HCT116 (cell line): ENCODE measurements around the gene HGF. TPM values are rescaled to one million over a fixed set of nuclear protein-coding genes. Genes with fewer than 3 reads are reported as not detected.

Source experiments
- ATAC-seq: fragments of 200-7000 bp; cut with Tn5 transposase; 2 replicates; pipeline ENCODE4 v1.9.1; 2020; ENCODE audit warnings: mild to moderate bottlenecking, moderate library complexity
- BruUV-seq: library from RNA; stranded (reverse); fragments of 400-500 nt; replicated peaks from 2 replicates; lab custom pipeline; 2021; lab: Mats Ljungman, UMichigan
- CTCF ChIA-PET: fragments of 300-600 bp; sonication (Branson Sonifier 250); formaldehyde crosslinking; loops from one replicate; lab custom pipeline; 2021; ENCODE audit warnings: antibody characterized with exemption; lab: Charles Lee
- POLR2A ChIA-PET: fragments of 300-600, 350-600 bp; sonication (Branson Sonifier 250); formaldehyde crosslinking; loops from one replicate; lab custom pipeline; 2021; ENCODE audit warnings: antibody characterized with exemption; lab: Charles Lee
- RAD21 ChIA-PET, 2 experiments: fragments of 300-600 bp; sonication (Branson Sonifier 250); formaldehyde crosslinking; loops; one replicate each; lab custom pipeline; 2023; ENCODE audit warnings: low total read pairs in 2 of 2; ENCODE audit not compliant: uncharacterized antibody in 2 of 2, unreplicated experiment in 2 of 2, low non-redundant PET in 1 of 2; lab: Charles Lee
- DNase-seq: peaks from one replicate; pipeline ENCODE4 v3.0.0-alpha.2; 2010; ENCODE audit warnings: low read depth, low spot score
- H2AFZ ChIP-seq: fragments of 200-600 bp; shearing (Covaris generic), sonication (generic); 2 replicates; pipeline ENCODE4 v1.6.1; 2017; ENCODE audit warnings: low read depth, mixed run types, mixed read lengths, antibody characterized with exemption, low read length; ENCODE audit not compliant: poor library complexity, severe bottlenecking
- H3K27ac ChIP-seq: 2 replicates; pipeline ENCODE4 v1.5.1; 2012; ENCODE audit warnings: low read depth, low read length
- H3K27me3 ChIP-seq: fragments of 200-600 bp; sonication (generic); 2 replicates; pipeline ENCODE4 v1.6.1; 2016; ENCODE audit warnings: mixed run types, low read length, mixed read lengths; ENCODE audit not compliant: insufficient read depth
- H3K36me3 ChIP-seq, 2 experiments: fragments of 200-500 bp in 1 of 2; fragments of 200-600 bp in 1 of 2; sonication (Bioruptor generic) in 1 of 2; sonication (generic) in 1 of 2; 2 replicates each; pipeline versions ENCODE4 v1.5.1 to v1.6.1; 2014 to 2016; ENCODE audit warnings: low read length in 2 of 2, inconsistent platforms in 1 of 2, mixed read lengths in 1 of 2, mixed run types in 1 of 2; ENCODE audit not compliant: insufficient read depth in 2 of 2, control insufficient read depth in 1 of 2
- H3K4me1 ChIP-seq, 2 experiments: fragments of 200-600 bp in 1 of 2; sonication (generic) in 1 of 2; 2 replicates each; pipeline versions ENCODE4 v1.5.1 to v1.6.1; 2012 to 2017; ENCODE audit warnings: low read length in 2 of 2, inconsistent platforms in 1 of 2, mild to moderate bottlenecking in 1 of 2, mixed read lengths in 1 of 2, mixed run types in 1 of 2, moderate library complexity in 1 of 2; ENCODE audit not compliant: insufficient read depth in 2 of 2, control insufficient read depth in 1 of 2
- H3K4me2 ChIP-seq: fragments of 200-600 bp; sonication (generic); 2 replicates; pipeline ENCODE4 v1.6.1; 2017; ENCODE audit warnings: mixed run types, low read length, mixed read lengths
- H3K4me3 ChIP-seq, 2 experiments: fragments of 200-600 bp in 1 of 2; sonication (generic) in 1 of 2; replicated peaks in 1 of 2; 2 replicates each; pipeline ENCODE4 v1.5.1; 2011 to 2016; ENCODE audit warnings: low read length in 2 of 2, control low read depth in 1 of 2, low read depth in 1 of 2, mild to moderate bottlenecking in 1 of 2, mixed read lengths in 1 of 2, mixed run types in 1 of 2
- H3K79me2 ChIP-seq: fragments of 200-600 bp; sonication (generic); 2 replicates; pipeline ENCODE4 v1.6.1; 2017; ENCODE audit warnings: mild to moderate bottlenecking, mixed run types, low read length, moderate library complexity, mixed read lengths; ENCODE audit not compliant: insufficient read depth
- H3K9ac ChIP-seq: fragments of 200-600 bp; sonication (generic); 2 replicates; pipeline ENCODE4 v1.6.1; 2016; ENCODE audit warnings: low read length, mixed read lengths
- H3K9me2 ChIP-seq: fragments of 200-600 bp; sonication (generic), shearing (Covaris generic); 2 replicates; pipeline ENCODE4 v1.6.1; 2017; ENCODE audit warnings: mixed run types, mild to moderate bottlenecking, moderate library complexity; ENCODE audit not compliant: insufficient read depth
- H3K9me3 ChIP-seq, 2 experiments: fragments of 200-500 bp in 1 of 2; fragments of 200-600 bp in 1 of 2; sonication (Bioruptor generic) in 1 of 2; sonication (generic) in 1 of 2; 2 replicates each; pipeline ENCODE4 v1.6.1; 2014 to 2017; ENCODE audit warnings: low read length in 2 of 2, mixed read lengths in 2 of 2, inconsistent platforms in 1 of 2, low read depth in 1 of 2, mild to moderate bottlenecking in 1 of 2, mixed run types in 1 of 2, moderate library complexity in 1 of 2; ENCODE audit not compliant: control insufficient read depth in 1 of 2, insufficient read depth in 1 of 2
- H4K20me1 ChIP-seq: fragments of 200-600 bp; sonication (generic), shearing (Covaris generic); 2 replicates; pipeline ENCODE4 v1.6.1; 2017; ENCODE audit warnings: mixed run types, mild to moderate bottlenecking, moderate library complexity; ENCODE audit not compliant: insufficient read depth
- EGR1 ChIP-seq: IDR thresholded peaks from 2 replicates; pipeline ENCODE4 v1.6.1; 2012; ENCODE audit warnings: low read depth
- EZH2 ChIP-seq: fragments of 200-600 bp; sonication (generic); IDR thresholded peaks from 2 replicates; pipeline ENCODE4 v1.6.1; 2017; ENCODE audit warnings: antibody characterized with exemption, mixed run types
- FOSL1 ChIP-seq: IDR thresholded peaks from 2 replicates; pipeline ENCODE4 v1.6.1; 2012; ENCODE audit warnings: low read depth
- POLR2A ChIP-seq: IDR thresholded peaks from 2 replicates; pipeline ENCODE4 v1.7.0; 2011; ENCODE audit warnings: borderline replicate concordance; ENCODE audit not compliant: insufficient read depth, insufficient read length; ENCODE audit errors: extremely low read depth
- YY1 ChIP-seq: IDR thresholded peaks from 2 replicates; pipeline ENCODE4 v1.6.1; 2011; ENCODE audit warnings: low read length, low read depth, moderate library complexity, mild to moderate bottlenecking; ENCODE audit not compliant: insufficient replicate concordance; ENCODE audit errors: extremely low read depth
- ZFX ChIP-seq: fragments of 450-650 bp; IDR thresholded peaks from 2 replicates; pipeline ENCODE4 v1.6.1; 2017
- ZNF274 ChIP-seq: fragments of 200-500 bp; sonication (Bioruptor generic); IDR thresholded peaks from 2 replicates; pipeline ENCODE4 v1.6.1; 2014; ENCODE audit warnings: mild to moderate bottlenecking, low read depth, low read length, inconsistent platforms
- intact Hi-C: fragments of 100-400 bp; cut with micrococcal nuclease; formaldehyde crosslinking; loops from 2 replicates; pipeline ENCODE4 v1.10.0; 2022
- total RNA-seq: library from RNA; stranded (reverse); gene quantifications from one replicate; pipeline ENCODE4 v1.2.1, GENCODE V29; 2021; ENCODE audit not compliant: unreplicated experiment
- TF ChIP-seq, protein P1 (sequence below): IDR thresholded peaks from 2 replicates; pipeline ENCODE4 v1.6.1; 2012; ENCODE audit warnings: low read depth
- TF ChIP-seq, protein P2 (sequence below): IDR thresholded peaks from 2 replicates; pipeline ENCODE4 v1.6.1; 2012
- TF ChIP-seq, protein P3 (sequence below), 3 experiments: fragments of 200-600 bp in 1 of 3; sonication (generic) in 1 of 3; IDR thresholded peaks in 2 of 3; conservative IDR thresholded peaks in 1 of 3; 2 replicates each; pipeline ENCODE4 v1.5.1; 2012 to 2017; ENCODE audit warnings: low read depth in 2 of 3, low read length in 2 of 3, antibody characterized with exemption in 1 of 3, borderline replicate concordance in 1 of 3, control low read depth in 1 of 3, mild to moderate bottlenecking in 1 of 3, mixed read lengths in 1 of 3, mixed run types in 1 of 3, moderate library complexity in 1 of 3; ENCODE audit not compliant: insufficient read depth in 1 of 3
- TF ChIP-seq, protein P4 (sequence below): IDR thresholded peaks from 2 replicates; pipeline ENCODE4 v1.6.1; 2012

HGF gene
- total RNA-seq, 1 experiment from 2014 or later = 0.15 TPM

DNA sequence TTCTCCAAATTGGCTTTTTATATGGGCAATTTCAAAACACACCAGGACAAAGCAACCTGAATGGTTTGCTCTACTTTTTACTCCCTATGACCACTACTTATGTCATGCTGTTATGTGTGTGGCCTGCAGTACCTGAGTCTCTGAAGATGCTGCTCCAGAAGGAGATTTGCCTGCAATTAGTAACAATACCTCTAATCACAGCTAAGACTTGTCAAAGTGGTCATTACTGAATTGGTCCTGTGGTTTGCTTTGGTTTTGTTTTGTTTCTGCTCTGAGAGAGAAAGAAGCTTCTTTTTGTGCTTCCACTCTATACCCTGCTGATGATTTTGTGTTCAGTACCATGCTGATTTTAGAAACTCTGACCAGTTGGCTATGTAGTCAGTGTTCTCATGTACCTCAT is 25.5 kb downstream of the HGF start:
- Histone ChIP-seq H2AFZ (no peak overlapping the region), H4K20me1 (no peaks in the 10 kb centered on the region), H3K4me1 (no peaks in the 10 kb centered on the region), H3K4me2 (no peak overlapping the region), H3K4me3 (no peak overlapping the region), H3K79me2 (no peaks in the 10 kb centered on the region), H3K9me2 (no peaks in the 10 kb centered on the region)
- no TSS peak for BruUV-seq
- DNase-seq (no peak), ATAC-seq (no peak)
- ChIA-PET POLR2A (no interaction called here), RAD21 (no interaction called here)
- TF ChIP-seq, protein P1, sequence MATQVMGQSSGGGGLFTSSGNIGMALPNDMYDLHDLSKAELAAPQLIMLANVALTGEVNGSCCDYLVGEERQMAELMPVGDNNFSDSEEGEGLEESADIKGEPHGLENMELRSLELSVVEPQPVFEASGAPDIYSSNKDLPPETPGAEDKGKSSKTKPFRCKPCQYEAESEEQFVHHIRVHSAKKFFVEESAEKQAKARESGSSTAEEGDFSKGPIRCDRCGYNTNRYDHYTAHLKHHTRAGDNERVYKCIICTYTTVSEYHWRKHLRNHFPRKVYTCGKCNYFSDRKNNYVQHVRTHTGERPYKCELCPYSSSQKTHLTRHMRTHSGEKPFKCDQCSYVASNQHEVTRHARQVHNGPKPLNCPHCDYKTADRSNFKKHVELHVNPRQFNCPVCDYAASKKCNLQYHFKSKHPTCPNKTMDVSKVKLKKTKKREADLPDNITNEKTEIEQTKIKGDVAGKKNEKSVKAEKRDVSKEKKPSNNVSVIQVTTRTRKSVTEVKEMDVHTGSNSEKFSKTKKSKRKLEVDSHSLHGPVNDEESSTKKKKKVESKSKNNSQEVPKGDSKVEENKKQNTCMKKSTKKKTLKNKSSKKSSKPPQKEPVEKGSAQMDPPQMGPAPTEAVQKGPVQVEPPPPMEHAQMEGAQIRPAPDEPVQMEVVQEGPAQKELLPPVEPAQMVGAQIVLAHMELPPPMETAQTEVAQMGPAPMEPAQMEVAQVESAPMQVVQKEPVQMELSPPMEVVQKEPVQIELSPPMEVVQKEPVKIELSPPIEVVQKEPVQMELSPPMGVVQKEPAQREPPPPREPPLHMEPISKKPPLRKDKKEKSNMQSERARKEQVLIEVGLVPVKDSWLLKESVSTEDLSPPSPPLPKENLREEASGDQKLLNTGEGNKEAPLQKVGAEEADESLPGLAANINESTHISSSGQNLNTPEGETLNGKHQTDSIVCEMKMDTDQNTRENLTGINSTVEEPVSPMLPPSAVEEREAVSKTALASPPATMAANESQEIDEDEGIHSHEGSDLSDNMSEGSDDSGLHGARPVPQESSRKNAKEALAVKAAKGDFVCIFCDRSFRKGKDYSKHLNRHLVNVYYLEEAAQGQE = no peak
- TF ChIP-seq EZH2 (no peak), YY1 (no peak), EGR1 (no peak)
- TF ChIP-seq, protein P2, sequence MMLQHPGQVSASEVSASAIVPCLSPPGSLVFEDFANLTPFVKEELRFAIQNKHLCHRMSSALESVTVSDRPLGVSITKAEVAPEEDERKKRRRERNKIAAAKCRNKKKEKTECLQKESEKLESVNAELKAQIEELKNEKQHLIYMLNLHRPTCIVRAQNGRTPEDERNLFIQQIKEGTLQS = no peak
- TF ChIP-seq, all 23 proteins: peak for 0
- H3K9me3 ChIP-seq = no peaks in the 10 kb centered on the region
- intact Hi-C loops = no loop called here
- H3K36me3 ChIP-seq = no peaks in the 10 kb centered on the region
- CTCF ChIA-PET = no interaction called here
- H3K27me3 ChIP-seq = no peaks in the 10 kb centered on the region
- H3K27ac ChIP-seq = no peak overlapping the region
- H3K9ac ChIP-seq = no peak overlapping the region

DNA sequence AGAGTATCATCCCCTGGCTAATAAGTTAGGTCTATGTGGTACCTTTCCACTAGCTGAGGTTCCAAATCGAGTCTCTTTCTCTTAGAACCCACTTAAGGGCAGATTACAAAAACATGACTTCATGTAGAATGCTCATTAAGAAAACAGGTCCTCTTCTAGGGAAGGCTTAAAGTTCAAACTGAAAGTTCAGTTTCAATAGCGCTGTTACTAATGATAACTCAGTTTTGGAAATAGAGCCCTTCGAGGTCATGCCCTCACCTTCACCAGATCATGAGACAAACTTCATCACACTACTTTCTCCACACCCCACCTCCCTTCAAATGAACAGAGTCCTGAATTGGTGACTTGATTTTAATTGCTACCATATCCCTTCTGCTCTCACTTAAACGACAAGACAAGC is 26.2 kb downstream of the HGF start:
- POLR2A ChIA-PET = no interaction called here
- H3K4me3 ChIP-seq = no peak overlapping the region
- RAD21 ChIA-PET = no interaction called here
- DNase-seq (no peak), ATAC-seq (no peak)
- no peak overlapping the region for H3K9ac ChIP-seq
- no peaks in the 10 kb centered on the region for H4K20me1 ChIP-seq
- no peaks in the 10 kb centered on the region for H3K4me1 ChIP-seq
- H3K27ac ChIP-seq = no peak overlapping the region
- CTCF ChIA-PET = no interaction called here
- H3K9me2 ChIP-seq = no peaks in the 10 kb centered on the region
- H3K4me2 ChIP-seq = no peak overlapping the region
- no peaks in the 10 kb centered on the region for H3K27me3 ChIP-seq
- H2AFZ ChIP-seq = no peak overlapping the region
- no TSS peak for BruUV-seq
- H3K9me3 ChIP-seq = no peaks in the 10 kb centered on the region
- intact Hi-C loops = no loop called here
- no peaks in the 10 kb centered on the region for H3K79me2 ChIP-seq
- H3K36me3 ChIP-seq = no peaks in the 10 kb centered on the region
- TF ChIP-seq FOSL1 (no peak), POLR2A (no peak), ZFX (no peak), YY1 (no peak), ZNF274 (no peak)
- TF ChIP-seq, protein P3, sequence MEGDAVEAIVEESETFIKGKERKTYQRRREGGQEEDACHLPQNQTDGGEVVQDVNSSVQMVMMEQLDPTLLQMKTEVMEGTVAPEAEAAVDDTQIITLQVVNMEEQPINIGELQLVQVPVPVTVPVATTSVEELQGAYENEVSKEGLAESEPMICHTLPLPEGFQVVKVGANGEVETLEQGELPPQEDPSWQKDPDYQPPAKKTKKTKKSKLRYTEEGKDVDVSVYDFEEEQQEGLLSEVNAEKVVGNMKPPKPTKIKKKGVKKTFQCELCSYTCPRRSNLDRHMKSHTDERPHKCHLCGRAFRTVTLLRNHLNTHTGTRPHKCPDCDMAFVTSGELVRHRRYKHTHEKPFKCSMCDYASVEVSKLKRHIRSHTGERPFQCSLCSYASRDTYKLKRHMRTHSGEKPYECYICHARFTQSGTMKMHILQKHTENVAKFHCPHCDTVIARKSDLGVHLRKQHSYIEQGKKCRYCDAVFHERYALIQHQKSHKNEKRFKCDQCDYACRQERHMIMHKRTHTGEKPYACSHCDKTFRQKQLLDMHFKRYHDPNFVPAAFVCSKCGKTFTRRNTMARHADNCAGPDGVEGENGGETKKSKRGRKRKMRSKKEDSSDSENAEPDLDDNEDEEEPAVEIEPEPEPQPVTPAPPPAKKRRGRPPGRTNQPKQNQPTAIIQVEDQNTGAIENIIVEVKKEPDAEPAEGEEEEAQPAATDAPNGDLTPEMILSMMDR (IDR thresholded peaks at IDR 0.05 in 2 of 3, conservative IDR thresholded peaks at IDR 0.05 in 1 of 3; ENCODE audit: borderline replicate concordance in 1 of 3, insufficient read depth in 1 of 3, low read depth in 2 of 3, low read length in 2 of 3) = no peak
- TF ChIP-seq, protein P4, sequence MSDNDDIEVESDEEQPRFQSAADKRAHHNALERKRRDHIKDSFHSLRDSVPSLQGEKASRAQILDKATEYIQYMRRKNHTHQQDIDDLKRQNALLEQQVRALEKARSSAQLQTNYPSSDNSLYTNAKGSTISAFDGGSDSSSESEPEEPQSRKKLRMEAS = no peak
- TF ChIP-seq, protein P2 = no peak
